Stimulated activated naive CD4-positive, alpha-beta T cell (primary cell): ENCODE data around the gene PDE6D.

Experiments
- DNase-seq, 6 experiments: peaks; one replicate each; lab custom pipeline; 2025; lab: John Stamatoyannopoulos, UW

The PDE6D gene

GRCh38 chr2:231706731-231707624, 74.1 kb downstream of the PDE6D start:
- DNase-seq, result peak; percentile 95 to 99 (median 96)

DNA sequence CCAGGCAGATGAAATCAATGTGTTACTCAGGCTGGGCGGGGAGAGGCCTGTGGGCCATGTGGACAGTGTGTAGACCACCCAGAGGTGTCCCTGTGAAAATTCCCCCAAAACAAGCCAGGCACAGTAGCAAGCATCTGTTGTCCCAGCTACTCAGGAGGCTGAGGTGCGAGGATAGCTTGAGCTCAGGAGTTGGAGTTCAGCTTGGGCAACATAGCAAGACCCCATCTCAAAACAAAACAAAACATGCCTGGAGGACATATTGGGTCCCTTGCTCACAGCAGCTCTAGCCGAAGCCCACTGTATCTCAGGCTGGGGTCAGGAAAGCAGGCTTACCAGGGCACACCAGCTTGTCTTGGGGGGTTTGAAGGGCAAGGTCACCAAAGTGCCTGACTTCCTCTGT, 77.1 kb downstream of the PDE6D start:
- DNase-seq, result no peak

DNA sequence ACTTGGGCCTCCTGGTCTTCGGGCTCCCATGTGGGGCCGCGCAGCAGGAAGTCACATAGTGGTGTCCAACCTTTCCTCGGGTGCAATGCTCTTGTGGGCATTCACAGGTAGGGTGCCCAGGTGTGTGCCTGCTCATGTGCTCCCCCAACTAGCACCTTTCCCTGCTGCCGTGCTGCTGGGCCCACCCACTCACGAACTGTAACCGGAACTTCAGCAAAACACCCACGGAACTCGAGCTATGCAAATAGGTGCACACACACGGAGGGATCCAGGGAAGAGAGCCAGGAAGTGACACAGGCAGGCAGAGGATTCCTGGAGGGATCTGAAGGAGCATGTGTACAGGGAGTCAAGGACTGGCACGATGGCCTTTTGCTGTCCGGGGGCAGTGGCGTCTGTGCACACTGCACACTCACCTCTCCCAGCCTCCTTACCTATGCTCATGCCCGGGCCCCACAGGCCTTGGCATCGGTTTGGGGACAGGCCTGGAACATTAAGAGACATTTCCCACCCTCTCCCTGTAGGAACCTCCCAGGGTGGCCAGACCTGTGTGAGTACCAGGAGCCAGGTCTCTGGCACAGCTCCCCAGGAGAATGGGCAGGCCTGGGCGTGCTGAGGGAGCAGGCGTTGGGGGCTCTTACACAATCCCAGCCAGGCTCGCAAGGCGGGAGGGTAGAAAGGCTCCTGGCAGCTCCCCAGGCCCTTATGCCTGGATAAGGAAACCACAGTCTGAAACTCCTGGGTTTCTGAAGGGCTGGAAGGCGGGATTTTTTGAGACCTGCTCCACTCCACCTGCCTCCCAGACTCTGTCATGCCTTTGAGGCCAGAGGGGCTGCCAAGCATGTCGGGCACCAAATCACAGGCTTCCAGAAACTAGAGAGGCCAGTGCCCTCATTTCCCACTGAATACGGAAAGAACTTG, 79.4 kb downstream of the PDE6D start:
- no peak for DNase-seq

- DNase-seq, result no peak
These were observed 82.1 kb downstream of the PDE6D start for GRCh38 chr2:231699006-231699405.

DNA sequence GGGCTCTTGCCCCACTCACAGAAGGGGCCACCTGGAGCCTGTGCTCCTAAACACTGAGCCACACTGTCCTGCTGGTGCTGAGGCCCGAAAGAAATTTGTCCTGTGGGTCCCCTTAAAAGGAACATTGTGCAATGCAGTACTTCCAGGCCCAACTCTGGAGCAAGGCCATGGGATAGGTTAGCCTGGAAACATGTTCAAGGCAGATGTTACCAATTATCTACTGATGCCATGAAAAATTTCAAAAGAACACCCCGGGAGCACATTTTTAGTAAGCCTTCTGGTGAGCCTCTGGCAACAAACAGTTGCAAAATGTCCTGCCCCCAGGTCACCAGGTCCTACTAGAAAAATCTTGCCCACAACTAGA, 85.1 kb downstream of the PDE6D start:
- DNase-seq, result no peak

GRCh38 chr2:231693956-231694355, 87.1 kb downstream of the PDE6D start:
- no peak for DNase-seq

DNA sequence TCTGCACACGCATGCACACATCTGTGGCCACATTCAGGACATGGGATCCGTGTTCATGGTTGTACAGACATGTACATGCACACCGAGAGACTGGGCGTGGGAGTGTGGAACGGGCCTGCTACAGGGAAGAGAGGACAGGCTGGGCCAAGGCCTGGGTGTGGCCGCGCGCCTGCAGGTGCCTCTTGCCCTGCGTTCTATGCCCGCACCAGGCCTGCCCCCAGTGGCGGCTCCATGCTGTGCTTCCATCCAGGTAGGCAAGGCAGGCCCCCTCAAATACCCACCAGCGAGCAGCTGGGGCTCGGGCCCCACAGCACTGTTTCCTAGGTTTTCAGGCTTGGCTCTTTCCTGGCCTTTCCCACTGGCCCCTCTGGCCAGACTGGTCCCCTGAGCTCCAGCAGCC, 88.2 kb downstream of the PDE6D start:
- DNase-seq, result no peak

DNA sequence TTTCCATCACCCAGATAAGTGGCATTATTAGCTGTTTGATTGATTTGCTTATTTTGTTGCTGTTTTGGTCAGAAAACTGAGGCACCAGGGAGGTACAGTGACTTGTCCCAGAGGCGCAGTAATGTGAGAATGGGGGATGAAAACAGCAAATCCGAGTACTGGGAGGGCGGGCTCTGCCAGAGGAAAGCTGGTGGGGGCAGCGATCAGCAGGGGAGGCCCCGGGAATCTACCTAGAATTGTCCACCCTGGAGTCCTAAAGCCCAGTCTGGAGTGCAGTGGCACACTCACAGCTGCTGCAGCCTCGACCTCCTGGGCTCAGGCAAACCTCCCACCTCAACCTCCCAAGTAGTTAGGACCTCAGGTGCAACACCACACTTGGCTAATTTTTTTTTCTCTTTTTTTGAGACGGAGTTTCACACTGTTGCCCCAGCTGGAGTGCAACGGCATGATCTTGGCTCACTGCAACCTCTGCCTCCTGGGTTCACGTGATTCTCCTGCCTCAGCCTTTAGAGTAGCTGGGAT, 89.8 kb downstream of the PDE6D start:
- DNase-seq, result no peak

- DNase-seq, result no peak
These were observed 91.8 kb downstream of the PDE6D start for GRCh38 chr2:231689124-231689893.

- no peak for DNase-seq
These were observed 92.4 kb downstream of the PDE6D start for GRCh38 chr2:231688719-231689118.

DNA sequence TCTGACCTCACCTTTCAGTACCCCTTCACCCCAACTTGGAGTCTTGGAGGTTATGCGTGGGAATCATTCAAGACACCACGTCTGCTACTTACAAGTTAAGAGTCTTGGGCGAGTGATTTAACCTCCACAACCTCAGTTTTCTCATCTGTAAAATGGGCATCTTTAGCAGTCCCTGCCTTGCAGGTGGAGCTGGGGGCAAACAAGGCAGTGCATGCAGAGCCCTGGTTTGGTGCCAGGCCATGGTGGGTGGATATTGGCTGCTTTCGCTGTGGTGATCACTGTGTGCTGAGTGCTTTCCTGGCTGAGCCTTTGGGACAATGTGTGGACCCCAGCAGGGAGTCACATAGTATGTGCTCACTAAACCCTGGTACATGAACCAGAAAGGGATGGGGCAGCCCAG, 93.1 kb downstream of the PDE6D start:
- no peak for DNase-seq

GRCh38 chr2:231687133-231687852, 93.8 kb downstream of the PDE6D start:
- DNase-seq, result peak; percentile 43 to 70 (median 50)

- no peak for DNase-seq
These were observed 94.6 kb downstream of the PDE6D start for GRCh38 chr2:231686192-231687100.

DNA sequence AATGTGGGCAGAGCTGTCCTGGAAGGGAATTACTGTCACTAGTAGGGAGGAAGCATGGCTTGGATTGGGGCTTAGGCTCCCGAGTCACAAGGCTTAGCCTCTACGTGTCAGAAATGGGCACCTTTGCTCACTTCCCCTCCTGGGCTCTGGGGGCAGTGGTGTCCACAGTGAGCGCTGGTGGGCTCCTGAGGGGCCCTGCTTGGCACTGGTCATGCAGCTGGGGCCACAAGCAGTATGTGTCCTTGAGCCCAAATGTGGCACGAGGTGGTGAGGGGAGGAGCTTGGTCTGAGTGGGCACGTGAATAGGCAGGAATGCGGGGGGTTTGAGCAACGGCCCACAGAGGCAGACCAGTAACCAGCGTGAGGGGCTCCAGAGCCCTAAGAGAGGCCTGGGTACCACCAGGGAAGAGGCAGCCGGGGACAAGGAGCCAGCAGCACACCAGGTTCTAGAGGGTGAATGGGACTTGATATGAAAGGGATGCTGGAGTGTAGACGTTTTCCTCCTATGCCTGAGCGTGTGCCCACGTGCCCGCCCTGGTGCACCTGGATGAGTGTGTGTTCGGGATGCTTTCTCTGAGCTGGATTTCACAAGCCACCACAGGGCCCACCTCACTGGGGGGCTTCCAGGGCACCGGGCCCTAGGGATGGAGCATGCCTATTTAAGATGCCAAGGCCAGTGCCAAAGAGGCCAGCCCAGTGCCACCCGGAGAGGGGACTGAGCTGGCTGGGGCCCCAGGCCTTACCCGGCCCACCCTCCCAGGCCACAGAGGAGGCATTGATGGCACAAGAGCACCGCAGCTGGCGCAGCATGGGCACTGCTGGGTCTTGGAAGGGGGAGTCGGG, 95.5 kb downstream of the PDE6D start:
- DNase-seq, result no peak

- no peak for DNase-seq
These were observed 96.5 kb downstream of the PDE6D start for GRCh38 chr2:231684314-231685223.

GRCh38 chr2:231683292-231684235, 97.5 kb downstream of the PDE6D start:
- DNase-seq, result no peak
